Kasumi-1 (cell line): ENCODE results near the gene ALG1.
"Not testable (repeated sequence)": the region's sequence is repeated elsewhere in the genome, so short reads cannot be mapped to it uniquely, and the experiment has no call there.

Source experiments
- DNase-seq, 2 experiments: peaks; one replicate each; lab custom pipeline; 2025; lab: John Stamatoyannopoulos, UW

The ALG1 gene

DNA sequence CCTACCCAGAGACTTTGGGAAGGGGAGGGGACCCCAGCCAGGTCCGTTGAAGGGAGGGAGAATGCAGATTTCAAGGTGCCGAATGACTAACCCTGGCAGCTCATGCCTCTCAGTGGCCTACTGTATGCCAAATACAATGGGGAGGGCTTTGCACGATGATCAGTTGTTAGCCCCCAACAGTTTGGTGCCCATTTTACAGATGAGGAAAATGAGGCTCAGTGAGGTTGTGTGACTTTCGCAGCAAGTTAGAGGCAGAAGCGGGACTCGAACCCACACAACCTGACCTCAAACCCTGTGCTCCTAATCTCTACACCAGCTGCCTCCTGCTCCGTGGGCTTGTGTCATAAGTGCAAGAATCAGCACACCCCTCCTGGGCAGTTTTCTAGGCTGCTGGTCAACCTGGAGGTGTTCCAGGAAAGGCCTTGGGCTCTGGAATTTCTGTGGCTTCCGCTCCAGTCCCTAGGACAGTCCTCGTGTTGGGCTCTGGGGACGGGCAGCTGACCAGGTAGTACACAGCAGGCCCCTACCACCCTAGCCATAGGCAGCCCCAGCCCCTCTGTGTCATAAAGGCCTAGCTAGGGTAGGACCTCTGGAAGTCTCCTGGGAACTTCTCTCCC, 26.0 kb upstream of the ALG1 start:
- no peak for DNase-seq

DNA sequence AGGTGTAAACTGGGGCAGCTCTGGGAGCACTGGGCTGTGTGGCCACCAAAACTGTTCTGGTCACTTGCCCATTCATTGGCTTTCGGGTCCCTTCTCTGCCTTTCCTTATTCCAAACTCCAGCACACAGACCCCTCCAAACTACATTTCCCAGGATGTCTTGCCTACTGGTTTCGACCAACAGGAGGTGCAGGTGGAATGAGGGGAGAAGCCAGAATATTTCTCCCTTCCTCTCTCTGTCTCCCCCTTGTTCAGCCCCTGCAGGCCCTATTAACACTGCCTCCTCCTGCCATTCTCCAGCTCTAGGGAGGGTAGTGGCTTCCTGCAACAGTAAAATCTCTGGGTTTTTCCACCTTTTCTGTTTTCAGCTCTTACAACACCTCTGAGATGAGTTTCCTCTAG, 24.7 kb upstream of the ALG1 start:
- DNase-seq, result no peak

DNA sequence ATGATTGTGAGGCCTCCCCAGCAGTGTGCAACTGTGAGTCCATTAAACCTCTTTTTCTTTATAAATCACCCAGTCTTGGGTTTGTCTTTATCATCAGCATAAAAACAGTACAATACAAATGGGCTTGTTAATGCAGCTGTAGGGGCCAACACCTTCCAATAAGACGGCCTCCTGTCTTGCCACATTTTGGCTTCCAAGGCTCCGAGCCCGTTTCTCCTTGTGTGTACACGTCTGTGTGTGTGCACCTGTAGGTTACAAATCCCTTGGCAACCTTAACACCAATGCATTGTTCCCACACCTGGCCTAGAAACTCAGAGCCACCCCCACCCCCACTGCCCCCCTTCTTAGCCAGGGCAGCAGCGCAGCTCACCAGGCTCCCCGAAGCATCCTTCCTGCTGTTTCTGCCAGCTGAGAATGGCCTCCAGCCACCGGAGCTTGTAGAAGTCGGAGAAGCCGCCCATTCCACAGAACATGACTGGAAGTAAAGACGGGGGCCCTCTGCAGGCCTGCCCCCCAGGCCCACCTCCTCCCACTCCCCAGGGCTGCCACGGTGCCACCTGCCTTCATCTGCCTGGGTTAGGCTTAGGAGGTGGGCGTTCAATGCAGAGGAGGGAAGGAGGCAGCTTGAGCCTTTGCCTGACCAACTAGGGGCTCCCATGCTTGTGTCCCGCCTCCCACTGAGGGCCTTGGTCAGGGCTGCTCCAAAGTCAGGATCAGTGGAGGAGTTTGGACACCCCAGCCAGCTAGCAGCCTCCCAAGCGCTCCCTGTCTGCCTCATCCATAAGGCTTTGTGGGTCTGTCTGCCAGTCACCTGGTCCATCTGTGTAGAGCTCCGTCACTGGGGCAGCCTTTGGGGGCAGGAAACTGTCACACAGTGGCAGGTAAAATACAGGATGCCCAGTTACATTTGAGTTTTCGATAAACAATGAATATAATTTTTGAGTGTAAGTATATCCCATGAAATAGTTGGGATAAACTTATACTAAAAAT, 16.5 kb upstream of the ALG1 start:
- DNase-seq, result no peak

DNA sequence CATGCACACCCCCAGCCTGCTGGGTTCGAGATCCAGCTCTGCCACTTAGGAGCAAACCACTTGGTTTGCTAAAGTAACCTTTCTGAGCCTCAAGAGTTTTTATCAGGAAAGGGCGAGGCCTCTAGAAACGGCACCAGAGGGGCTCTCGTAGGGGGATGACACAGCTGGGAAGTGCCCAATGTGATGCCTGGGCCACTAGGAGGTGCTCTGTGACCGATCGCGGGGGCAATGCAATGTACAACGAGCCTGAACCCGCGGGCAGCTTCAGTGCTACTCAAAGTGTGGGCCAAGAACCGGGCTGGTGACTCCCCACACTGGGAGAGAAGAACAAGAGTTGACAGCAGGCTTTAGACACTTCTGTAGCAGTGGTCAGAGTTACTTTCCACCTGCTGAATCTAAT, 15.3 kb upstream of the ALG1 start:
- no peak for DNase-seq

DNA sequence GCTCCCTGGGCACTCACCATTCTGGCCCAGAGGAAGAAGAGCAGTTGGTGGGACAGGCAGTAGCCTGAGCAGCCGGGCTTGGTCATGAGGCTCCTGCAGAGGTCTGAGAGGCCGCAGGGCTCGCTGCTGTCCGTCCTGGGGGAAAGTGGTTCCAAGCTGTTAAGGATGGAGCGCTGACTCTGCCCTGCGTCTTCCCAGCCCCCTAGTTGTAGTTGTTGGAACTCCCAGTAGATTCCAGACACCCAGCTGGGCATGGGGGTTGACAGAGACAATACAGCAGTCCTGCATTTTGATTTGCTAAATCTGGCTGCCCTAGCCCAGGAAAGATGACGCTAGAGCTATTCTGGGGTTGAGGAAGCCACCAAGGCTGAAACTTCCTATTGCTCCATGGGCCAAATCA, 13.2 kb upstream of the ALG1 start:
- peak in 1 of 2 experiments; percentile 0 for DNase-seq

DNA sequence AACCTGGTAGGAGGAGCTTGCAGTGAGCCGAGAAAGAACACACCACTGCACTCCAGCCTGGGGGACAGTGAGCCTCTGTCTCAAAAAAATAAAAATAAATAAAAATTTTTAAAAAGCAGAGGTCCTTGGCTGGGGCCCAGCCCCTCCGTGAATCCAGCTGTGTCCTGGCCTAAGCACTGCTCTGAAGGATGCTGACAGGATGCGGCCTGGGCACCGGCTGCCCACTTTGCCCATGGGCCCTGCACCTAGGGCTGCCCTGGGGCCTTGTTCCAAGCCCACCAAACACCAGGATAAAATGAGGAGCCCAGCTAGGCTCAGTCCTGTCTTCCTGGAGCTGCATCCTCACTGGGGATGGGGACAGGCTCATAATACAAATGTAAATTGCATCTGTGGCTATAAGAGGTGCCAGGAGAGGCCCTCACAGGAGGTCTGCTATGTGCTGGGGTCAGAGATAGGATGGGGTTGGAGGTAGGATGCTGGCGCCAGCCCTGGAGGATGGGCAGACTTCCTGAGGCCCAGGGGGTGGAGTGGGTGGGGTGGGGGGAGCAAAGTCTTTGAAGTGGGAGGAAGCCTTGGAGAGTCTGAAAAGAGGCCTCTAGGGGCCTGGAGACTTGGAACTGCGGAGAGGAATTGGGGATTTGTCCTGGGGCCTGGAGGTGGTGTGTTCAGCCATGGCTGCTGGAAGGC, 12.1 kb upstream of the ALG1 start:
- DNase-seq, result no peak

DNA sequence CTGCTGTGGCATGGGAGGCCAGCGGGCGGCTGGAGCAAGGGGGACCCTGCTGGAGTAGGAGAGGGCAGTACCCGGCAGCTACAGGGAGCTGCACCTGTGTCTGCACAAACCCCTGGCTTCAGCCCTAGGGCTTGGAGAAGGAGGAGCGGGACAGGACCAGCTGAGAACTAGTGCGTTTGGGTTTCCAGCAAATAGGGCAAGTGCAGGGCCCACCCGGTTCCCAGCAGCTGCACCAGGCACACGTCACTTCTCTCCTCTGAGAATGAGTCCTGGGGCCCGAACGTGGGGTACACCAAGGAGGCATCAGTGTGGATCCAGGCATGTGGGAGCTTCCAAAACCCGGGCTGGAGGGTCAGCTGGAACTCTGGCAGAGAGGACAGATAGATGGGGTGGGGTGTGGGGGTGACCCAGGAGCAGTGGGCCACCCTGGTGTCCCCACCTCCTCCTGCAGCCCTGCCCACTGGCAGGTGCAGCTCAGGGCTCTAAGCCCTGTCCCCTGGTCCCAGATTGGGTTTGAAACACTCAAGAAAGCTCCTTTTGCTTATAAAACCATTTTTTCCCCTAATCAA, 11.5 kb upstream of the ALG1 start:
- no peak for DNase-seq

DNA sequence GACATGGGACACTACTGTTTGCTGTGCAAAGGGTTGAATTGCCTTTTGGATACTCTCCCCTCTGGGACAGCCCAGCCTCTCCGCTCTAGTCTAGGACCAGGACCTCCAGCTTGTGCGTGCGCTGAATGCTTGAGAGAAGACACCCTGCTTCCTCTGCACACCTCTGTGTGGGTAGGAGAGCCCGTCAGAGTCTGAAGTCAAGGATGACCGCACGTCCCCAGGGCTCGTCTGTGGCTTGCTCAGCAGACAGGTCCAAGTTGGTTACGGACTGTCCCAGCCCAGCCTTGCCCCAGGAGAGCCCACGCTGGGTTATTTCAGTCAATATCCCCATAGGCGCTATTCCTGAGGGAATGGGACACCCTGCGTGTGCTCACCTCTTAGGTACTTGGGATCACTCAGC, 9.6 kb upstream of the ALG1 start:
- no peak for DNase-seq

DNA sequence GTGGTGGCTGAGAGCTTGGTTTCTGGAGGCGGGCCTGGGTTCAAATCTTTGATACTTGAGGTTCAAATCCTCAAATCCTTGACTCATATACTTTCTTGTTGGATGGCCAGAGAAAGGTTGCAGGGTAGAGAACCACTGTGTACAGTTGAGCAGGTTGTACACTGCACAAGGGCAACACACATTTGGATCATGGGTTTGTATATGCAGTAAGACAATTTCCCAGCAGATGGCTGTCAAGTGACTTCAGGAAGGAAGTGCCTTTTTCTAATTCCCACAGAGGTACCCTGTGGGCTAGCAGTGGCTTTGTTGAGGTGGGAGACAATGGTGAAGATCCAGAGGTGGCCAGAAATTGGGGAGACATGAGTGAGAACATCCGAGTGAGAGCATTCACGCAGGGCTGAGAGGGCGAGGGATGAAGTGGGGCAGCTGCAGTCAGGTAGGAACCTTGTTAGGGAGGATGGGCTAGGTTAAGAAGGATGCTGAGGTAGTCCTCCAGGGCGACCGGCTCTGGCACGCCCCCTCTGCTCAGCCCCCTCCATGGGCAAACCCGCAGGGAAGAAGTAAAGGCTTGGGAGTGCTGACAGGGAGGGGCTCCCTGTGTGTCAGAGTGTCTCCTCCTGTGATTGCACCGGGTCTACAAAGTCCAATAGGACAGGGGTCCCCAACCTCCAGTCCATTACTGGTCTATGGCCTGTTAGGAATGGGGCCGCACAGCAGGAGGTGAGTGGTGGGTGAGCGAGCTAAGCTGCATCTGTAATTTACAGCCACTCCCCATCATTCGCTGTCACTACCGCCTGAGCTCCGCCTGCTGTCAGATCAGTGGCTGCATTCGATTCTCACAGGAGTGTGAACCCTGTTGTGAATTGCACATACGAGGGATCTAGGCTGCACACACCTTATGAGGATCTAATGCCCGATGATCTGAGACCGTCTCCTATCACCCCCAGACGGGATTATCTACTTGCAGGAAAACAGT, 8.6 kb upstream of the ALG1 start:
- DNase-seq, result peak in 1 of 2 experiments; percentile 7

DNA sequence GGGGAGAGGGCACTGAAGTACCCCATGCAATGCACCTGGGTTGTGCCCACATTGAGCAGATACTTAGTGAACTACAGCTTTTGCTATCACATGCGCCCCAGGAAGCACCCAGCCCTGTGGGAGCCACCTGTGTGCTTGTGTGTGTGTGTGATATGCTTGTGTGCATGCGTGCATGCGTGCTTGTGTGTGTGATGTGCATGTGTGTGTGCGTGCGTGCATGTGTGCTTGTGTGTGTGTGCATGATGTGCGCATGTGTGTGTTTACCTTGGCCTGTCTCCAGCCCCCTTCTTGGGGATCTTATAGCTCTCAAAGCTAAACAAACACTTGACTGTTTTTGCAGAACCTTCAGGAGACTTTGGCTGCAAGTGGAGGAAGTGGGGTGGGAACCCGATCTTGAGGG, 6.7 kb upstream of the ALG1 start:
- no peak for DNase-seq

DNA sequence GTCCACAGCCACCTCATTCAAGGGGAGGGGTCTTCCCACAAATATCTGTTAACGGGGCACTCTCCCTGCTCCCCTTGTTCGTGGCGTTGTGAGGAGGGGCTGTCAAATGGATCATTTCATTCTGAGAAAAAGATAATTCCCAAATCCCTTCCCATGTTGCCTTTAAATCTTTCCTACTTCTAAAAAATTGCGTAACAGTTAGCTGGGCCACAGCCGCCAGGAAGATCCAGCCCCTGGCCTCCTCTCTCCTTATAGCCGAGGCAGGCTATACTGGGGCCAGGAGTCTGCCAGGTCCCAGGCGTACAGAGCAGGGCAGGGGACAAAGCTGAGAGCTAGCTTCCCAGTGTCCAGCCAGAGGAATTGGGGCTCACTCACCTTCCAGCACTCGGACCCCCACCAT, 6.3 kb upstream of the ALG1 start:
- DNase-seq, result no peak

DNA sequence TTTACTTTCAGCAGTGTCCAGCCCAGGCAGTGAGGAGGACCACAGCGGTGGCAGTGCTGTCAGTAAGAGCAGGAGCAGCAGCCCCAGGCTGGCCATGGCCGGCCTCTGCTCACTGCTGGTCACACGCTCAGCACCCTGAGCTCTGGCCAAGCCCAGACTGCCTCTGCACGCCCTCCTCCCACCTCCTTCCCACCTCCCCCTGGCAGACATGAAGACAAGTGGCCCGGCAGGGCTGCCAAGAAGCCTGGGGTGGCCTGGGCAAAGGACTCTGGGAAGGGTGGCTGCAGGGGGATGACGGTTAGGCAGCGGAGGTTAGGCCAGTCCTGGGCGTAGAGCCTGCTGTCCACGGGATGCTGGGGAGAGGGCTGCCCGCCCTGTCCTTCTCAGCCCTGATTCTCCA, 5.8 kb upstream of the ALG1 start, which contains the start of gene C16orf89:
C16orf89 (minus strand) TSS at position 144 of the 400 bp plus-strand sequence; CDS start at position 96, 48 bp downstream.
- no peak for DNase-seq

DNA sequence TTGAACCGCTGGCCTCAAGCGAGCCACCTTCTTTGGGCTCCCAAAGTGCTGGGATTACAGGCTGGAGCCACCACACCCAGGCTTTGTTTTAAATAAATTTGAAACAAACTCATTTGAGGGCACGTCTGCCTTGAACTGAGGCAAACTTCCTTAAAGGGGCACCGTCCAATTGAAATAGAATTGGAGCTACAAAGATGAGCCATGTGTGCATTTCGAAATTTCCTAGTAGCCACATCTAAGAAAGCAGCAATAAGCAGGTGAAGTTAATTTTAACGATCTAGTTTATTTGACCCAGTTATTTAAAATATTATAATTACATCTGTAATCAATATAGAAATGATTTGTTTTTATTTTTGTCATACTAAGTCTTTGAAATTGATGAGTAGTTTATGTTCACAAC, 5.1 kb upstream of the ALG1 start:
- no peak for DNase-seq

DNA sequence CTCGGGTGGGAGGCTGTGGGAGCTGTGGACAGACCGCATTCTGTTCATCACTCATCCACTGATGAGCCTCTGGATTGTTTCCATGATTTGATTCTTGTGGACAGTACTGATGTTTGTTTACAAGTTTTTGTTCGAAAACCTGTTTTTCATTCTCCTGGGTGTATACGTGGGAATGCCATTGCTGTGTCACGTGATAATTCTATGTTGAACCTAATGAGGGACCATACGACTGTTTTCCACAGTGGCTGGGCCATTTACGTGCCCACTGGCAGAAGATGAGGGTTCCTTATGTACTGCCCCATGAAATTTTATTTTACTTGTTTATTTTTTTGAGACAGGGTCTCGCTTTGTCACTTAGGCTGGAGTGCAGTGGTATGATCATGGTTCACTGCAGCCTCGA, 2.6 kb upstream of the ALG1 start:
- DNase-seq, result no peak

DNA sequence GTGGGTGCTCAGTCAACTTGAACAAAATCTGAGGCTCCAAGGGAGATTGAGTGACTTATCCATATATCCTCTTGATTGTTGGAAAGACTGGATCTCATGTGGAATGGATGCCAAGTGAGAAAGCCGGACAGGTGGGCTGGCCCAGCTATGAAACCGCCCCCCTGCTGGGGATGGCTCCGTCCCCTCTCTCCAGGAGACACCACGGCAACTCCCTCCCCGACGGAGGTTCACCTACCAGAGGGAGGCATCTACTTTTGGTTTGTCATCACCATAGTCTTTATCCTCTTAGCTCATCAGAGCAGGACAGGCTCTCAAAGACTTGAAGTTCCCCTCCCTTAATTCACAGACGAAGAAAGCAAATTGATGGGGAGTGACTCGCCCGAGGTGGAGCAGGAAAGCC, 1.8 kb upstream of the ALG1 start:
- no peak for DNase-seq

DNA sequence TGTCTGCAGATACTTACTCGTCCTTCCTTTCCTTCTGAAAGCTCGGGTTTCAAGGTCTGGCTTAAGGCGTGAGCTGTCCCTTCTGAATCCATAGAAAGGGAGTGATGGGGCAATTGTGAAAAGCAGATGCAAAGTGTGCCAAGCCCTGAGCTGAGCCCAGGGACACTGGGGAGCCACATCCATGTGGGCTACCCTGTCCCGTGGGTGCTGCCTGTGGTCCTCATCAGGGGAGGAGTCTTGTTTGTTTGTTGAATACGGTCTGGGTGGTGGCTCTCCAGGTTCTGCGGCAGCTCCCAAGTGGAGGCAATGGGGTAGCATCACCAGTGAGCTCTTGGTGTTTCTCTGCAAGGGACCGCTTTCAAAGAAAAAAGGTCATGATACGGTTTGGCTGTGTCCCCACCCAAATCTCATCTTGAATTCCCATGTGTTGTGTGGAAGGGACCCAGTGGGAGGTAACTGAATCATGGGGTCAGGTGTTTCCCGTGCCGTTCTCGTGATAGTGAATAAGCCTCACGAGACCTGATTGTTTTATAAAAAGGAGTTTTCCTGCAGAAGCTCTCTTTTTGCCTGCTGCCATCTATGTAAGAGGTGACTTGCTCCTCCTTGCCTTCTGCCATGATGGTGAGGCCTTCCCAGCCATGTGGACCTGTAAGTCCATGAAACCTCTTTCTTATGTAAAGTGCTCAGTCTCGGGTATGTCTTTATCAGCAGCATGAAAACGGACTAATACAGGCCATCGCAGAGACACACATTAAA, 1.0 kb upstream of the ALG1 start:
- no peak for DNase-seq

DNA sequence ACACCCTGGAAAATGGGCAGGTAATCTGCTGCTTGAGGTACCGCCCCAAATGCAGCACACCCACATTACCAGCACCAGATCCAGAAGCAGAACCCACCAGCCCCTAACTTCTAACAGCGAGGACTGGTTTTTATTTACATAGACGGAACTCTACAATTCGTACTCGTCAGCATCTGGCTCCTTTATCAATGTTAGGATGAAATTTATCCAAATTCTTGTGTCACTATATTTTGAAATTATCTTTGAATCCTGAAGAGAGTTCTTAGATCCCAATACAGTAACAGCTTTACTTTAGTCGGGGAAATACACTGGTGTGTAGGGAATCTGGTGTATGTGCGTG, 332 bp upstream of the ALG1 start:
- DNase-seq, result no peak

DNA sequence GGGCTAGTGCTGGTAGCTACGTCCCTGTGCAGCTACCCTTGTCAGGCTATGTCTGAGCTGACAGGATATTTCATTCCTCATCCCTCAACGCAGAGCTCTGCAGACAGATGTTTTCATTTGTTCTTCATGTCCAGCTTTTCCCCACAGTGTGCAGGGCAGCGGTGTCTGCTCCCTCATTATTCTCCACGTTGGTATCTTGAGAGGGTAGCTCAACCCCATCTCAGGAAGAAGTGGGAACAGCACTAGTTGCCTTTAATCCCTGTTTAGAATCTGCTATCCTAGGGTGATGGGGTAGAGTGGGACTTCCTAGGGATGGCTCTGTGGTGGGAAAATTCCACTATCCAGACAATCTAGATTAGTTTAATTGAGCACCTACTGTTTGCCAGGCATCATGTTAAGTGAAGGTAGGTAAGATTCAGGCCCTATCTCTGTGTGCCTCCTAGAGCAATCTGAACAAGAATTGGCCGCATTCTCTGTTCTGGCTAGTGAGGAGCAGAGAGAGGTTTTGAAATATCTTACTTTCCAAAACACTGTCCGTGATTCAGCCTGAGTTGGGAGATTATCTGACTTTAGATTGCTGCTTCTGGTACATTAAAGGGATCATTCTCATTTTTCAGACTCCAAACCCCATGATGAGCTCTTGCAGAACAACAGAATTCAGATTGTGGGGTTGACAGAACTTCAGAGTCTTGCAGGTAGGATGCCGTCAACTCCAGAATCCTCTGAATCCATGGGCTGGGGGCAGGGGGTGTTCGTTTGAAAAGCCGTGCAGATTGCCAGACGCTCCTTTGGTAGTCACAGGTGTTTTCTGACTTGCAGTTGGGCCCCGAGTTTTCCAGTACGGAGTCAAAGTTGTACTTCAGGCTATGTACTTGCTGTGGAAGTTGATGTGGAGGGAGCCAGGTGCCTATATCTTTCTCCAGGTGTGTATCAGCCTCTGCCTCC, 963 bp downstream of the ALG1 start:
- no peak for DNase-seq

DNA sequence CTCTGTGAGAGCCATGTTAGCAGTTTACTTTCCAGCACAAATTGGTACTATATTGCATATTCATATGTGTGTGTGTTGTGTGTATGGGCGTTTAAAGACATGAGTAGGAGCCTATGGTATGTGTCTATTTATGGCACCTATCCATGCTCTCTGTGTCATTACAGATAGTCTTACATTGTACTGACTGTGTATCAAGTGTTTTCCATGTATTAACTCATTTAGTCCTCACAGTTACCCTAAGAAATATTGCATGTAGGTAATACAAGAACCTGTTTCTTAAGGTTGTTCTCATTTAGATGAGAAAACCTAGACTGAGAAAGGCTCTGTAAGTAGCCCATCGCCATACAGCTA, 1.6 kb downstream of the ALG1 start:
- no peak for DNase-seq

DNA sequence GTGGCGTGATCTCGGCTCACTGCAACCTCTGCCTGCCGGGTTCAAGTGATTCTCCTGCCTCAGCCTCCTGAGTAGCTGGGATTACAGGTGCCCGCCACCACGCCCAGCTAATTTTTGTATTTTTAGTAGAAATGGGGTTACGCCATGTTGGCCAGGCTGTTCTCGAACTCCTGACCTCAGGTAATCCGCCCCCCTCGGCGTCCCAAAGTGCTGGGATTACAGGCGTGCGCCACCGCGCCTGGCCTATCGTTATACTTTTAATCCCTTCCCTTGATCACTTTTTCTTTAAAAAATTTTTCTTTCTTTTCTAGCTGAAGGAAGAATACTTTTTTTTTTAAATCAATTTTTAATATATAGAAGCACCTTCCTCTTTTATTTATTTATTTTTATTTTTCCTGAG, 2.1 kb downstream of the ALG1 start:
- not testable (repeated sequence) for DNase-seq
